WI38 (cell line): ENCODE results near the gene GAS5.
A peak's percentile ranks its signal among the peaks of the same experiment; 100 is the strongest.

ENCODE experiments used
- H3K4me3 ChIP-seq: 2 replicates; pipeline ENCODE4 v1.5.1; 2011; ENCODE audit warnings: low read depth, mild to moderate bottlenecking, control low read depth, low read length
- CTCF ChIP-seq: IDR thresholded peaks from 2 replicates; pipeline ENCODE4 v1.5.1; 2012; ENCODE audit warnings: low read depth, mild to moderate bottlenecking, control low read depth, low read length

Gene GAS5

GRCh38 chr1:173867753-173868265, at the start of gene GAS5:
GAS5 (minus strand) TSS chr1:173867989.
- H3K4me3 ChIP-seq: peak within 1 kb of the TSS; percentile 92
- TF ChIP-seq CTCF: no peak

- TF ChIP-seq CTCF: no peak
- no peak within 1 kb of the TSS for H3K4me3 ChIP-seq
These were observed 49.4 kb upstream of the GAS5 start, which contains the start of gene SERPINC1 for GRCh38 chr1:173917149-173917548. SERPINC1 (minus strand) TSS chr1:173917327; CDS start chr1:173917259, 68 bp downstream.

- no peak overlapping the region for H3K4me3 ChIP-seq
- no peak for TF ChIP-seq CTCF
These were observed 48.9 kb upstream of the GAS5 start for GRCh38 chr1:173916667-173917066.

GRCh38 chr1:173915596-173915995, 47.8 kb upstream of the GAS5 start:
- H3K4me3 ChIP-seq: no peak overlapping the region
- no peak for TF ChIP-seq CTCF

- no peak overlapping the region for H3K4me3 ChIP-seq
- peak; percentile 52; the same call in 1 of the 2 replicates for TF ChIP-seq CTCF
These were observed 46.6 kb upstream of the GAS5 start for GRCh38 chr1:173914366-173914871.

- H3K4me3 ChIP-seq: no peak overlapping the region
- TF ChIP-seq CTCF: no peak
These were observed 45.3 kb upstream of the GAS5 start for GRCh38 chr1:173913111-173913510.

GRCh38 chr1:173903827-173904531, 36.2 kb upstream of the GAS5 start:
- H3K4me3 ChIP-seq: no peak overlapping the region
- TF ChIP-seq CTCF: no peak
